ENCODE data around the gene CXorf51A.
"Not testable (repeated sequence)": the region's sequence is repeated elsewhere in the genome, so short reads cannot be mapped to it uniquely, and the experiment has no call there.

The CXorf51A gene

DNA sequence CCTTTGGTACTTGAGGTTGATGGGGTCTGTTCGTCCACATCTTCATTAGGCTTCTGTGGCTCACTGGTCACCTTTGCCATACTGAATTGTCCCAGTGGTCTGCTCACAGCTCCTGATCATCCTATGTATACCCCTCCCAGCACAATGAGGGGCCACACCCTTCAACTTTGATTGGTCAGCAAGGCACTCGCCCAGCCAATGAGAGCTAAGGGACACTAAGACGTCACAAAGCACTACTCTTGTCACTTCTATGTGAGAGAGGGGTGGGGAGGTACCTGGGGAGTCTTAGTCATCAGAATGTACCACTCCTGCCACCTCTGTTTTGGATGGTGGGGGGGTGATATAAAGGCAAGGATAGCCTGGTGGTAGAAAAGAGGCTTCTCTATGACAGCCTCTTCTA, at the start of gene CXorf51A:
TSS of gene CXorf51A (minus strand) at position 101 of the 400 bp plus-strand sequence. CDS start at position 80, 21 bp downstream.
- H3K9me3 Mint-ChIP-seq; H3K27ac Mint-ChIP-seq; H3K36me3 Mint-ChIP-seq (ENCODE audit: low read depth); H3K4me1 Mint-ChIP-seq; H3K27me3 Mint-ChIP-seq (ENCODE audit: low read depth); H3K4me3 Mint-ChIP-seq: not testable (repeated sequence)

DNA sequence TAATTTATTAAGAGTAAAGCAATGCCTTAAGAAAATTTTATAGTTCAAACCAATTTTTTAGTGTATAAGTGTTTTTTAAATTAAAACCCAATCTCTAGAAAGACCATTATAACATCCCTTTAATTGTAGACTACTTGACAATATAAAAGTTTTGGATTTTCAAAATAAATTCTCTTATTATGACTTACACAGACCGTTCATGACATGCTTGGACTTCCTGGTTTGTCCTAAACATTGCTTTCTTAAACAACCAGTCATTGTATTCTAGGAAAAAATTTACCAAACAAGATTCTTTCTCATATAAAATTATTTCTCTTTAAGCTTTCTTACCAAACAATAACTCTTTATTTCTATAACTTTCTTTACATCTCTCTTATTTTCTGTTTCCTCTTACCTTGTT, 49.0 kb upstream of the CXorf51A start:
- no peaks in the 10 kb centered on the region for H3K27me3 Mint-ChIP-seq (ENCODE audit: low read depth)
- no peak overlapping the region for H3K4me3 Mint-ChIP-seq
- no peaks in the 10 kb centered on the region for H3K4me1 Mint-ChIP-seq
- TF ChIP-seq, protein P1, sequence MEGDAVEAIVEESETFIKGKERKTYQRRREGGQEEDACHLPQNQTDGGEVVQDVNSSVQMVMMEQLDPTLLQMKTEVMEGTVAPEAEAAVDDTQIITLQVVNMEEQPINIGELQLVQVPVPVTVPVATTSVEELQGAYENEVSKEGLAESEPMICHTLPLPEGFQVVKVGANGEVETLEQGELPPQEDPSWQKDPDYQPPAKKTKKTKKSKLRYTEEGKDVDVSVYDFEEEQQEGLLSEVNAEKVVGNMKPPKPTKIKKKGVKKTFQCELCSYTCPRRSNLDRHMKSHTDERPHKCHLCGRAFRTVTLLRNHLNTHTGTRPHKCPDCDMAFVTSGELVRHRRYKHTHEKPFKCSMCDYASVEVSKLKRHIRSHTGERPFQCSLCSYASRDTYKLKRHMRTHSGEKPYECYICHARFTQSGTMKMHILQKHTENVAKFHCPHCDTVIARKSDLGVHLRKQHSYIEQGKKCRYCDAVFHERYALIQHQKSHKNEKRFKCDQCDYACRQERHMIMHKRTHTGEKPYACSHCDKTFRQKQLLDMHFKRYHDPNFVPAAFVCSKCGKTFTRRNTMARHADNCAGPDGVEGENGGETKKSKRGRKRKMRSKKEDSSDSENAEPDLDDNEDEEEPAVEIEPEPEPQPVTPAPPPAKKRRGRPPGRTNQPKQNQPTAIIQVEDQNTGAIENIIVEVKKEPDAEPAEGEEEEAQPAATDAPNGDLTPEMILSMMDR (IDR thresholded peaks at IDR 0.05; ENCODE audit: unreplicated experiment in 3 of 3), result no peak
- no peaks in the 10 kb centered on the region for H3K36me3 Mint-ChIP-seq (ENCODE audit: low read depth)
- peaks cover 17% of the 10 kb centered on the region for H3K9me3 Mint-ChIP-seq
- no peak overlapping the region for H3K27ac Mint-ChIP-seq

DNA sequence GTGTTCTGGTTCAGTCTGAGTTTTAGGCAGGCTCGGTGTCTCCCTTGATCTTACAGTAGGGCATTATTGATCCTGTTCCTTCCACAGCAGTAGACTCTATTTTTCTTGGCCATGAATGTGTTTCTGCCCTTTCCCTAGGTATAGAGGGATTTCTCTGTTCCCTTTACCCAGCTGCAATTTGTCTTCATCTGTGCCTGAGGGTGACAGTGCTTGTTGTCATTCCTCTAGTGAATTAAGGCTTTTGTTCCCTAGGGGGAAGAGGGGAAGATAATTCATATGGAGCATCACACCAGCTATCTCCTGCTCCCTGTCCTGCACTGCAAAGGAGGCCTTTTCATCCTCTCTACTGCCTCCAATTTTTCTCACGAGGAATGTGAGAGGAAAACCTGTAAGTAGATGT, 39.7 kb upstream of the CXorf51A start:
- TF ChIP-seq, protein P1 (IDR thresholded peaks at IDR 0.05; ENCODE audit: unreplicated experiment in 3 of 3), result no peak
- Mint-ChIP-seq H3K27me3 (ENCODE audit: low read depth) (no peaks in the 10 kb centered on the region), H3K27ac (no peak overlapping the region), H3K9me3 (peaks cover 11% of the 10 kb centered on the region), H3K36me3 (ENCODE audit: low read depth) (no peaks in the 10 kb centered on the region), H3K4me1 (no peaks in the 10 kb centered on the region), H3K4me3 (no peak overlapping the region)

DNA sequence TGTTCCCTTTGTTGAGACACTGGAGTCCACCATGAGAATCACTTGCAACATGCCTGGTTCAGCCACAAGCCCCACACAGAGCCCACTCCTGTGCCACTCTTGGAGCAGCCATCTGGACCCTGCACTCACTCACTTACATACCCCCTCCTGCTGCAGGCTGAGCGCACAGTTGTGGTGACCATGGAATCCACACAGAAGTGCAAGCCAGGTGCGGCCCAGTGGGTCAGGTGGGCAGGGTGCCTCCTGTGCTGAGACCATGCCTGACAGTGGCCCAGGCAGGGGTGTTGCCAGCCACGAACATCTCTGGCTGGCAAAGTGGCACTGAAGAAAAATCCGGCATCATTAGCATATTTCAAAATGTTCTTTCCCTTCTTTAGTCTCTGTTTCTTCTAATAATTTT, 17.4 kb upstream of the CXorf51A start:
- H3K27me3 Mint-ChIP-seq (ENCODE audit: low read depth), result no peaks in the 10 kb centered on the region
- H3K27ac Mint-ChIP-seq, result no peak overlapping the region
- H3K9me3 Mint-ChIP-seq, result peaks cover 9% of the 10 kb centered on the region
- H3K36me3 Mint-ChIP-seq (ENCODE audit: low read depth), result no peaks in the 10 kb centered on the region
- TF ChIP-seq, protein P1 (IDR thresholded peaks at IDR 0.05; ENCODE audit: unreplicated experiment in 3 of 3), result no peak
- H3K4me3 Mint-ChIP-seq, result no peak overlapping the region
- H3K4me1 Mint-ChIP-seq, result no peaks in the 10 kb centered on the region

DNA sequence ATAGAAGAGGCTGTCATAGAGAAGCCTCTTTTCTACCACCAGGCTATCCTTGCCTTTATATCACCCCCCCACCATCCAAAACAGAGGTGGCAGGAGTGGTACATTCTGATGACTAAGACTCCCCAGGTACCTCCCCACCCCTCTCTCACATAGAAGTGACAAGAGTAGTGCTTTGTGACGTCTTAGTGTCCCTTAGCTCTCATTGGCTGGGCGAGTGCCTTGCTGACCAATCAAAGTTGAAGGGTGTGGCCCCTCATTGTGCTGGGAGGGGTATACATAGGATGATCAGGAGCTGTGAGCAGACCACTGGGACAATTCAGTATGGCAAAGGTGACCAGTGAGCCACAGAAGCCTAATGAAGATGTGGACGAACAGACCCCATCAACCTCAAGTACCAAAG, 5.1 kb downstream of the CXorf51A start, which contains the start of gene CXorf51B:
TSS of gene CXorf51B (plus strand) at position 301 of the 400 bp plus-strand sequence. CDS start at position 322, 21 bp downstream.
- not testable (repeated sequence) for H3K4me3 Mint-ChIP-seq; H3K9me3 Mint-ChIP-seq; H3K4me1 Mint-ChIP-seq; H3K27me3 Mint-ChIP-seq (ENCODE audit: low read depth); H3K36me3 Mint-ChIP-seq (ENCODE audit: low read depth); H3K27ac Mint-ChIP-seq
